ENCODE results near the gene RPS6KA6. TPM values are rescaled to one million over a fixed set of nuclear protein-coding genes. Genes with fewer than 3 reads are reported as not detected.

Gene RPS6KA6
- total RNA-seq, 1 donor from 2014 or later, result 2.7 TPM

DNA sequence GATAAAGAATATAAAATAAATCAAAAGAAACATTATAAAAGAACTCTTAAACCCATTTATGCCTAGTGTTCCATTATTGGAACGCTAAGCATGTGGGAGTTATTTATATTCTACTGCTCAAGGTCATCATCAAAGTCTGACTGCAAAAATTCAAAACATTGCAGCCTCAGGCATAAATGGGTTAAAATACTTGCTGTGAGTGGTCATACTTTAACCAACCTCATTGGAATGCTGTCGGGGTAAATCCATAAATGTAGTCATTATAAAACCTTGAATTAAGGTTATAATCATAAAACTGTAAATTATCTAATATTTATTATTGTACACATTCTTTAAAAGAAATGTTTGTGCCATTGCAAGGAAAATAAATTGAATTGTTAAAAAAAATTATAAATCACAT lies 55.0 kb downstream of the RPS6KA6 start:
- no peak for DNase-seq (ENCODE audit: extremely low spot score in 2 of 2)
- H3K36me3 ChIP-seq, result no peaks in the 10 kb centered on the region
- no peaks in the 10 kb centered on the region for H3K9me3 ChIP-seq
- no peak overlapping the region for H3K4me3 ChIP-seq
- no peaks in the 10 kb centered on the region for H3K27me3 ChIP-seq
- H3K27ac ChIP-seq, result no peak overlapping the region
- intact Hi-C loops (cut with DNase I), result no loop called here
- TF ChIP-seq POLR2AphosphoS5 (IDR thresholded peaks at IDR 0.05; ENCODE audit: insufficient read depth in 1 of 2, low read depth in 1 of 2) (no peak), POLR2A (IDR thresholded peaks at IDR 0.05) (no peak)
- TF ChIP-seq, protein P1, sequence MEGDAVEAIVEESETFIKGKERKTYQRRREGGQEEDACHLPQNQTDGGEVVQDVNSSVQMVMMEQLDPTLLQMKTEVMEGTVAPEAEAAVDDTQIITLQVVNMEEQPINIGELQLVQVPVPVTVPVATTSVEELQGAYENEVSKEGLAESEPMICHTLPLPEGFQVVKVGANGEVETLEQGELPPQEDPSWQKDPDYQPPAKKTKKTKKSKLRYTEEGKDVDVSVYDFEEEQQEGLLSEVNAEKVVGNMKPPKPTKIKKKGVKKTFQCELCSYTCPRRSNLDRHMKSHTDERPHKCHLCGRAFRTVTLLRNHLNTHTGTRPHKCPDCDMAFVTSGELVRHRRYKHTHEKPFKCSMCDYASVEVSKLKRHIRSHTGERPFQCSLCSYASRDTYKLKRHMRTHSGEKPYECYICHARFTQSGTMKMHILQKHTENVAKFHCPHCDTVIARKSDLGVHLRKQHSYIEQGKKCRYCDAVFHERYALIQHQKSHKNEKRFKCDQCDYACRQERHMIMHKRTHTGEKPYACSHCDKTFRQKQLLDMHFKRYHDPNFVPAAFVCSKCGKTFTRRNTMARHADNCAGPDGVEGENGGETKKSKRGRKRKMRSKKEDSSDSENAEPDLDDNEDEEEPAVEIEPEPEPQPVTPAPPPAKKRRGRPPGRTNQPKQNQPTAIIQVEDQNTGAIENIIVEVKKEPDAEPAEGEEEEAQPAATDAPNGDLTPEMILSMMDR (IDR thresholded peaks at IDR 0.05), result no peak
- no peaks in the 10 kb centered on the region for H3K4me1 ChIP-seq

DNA sequence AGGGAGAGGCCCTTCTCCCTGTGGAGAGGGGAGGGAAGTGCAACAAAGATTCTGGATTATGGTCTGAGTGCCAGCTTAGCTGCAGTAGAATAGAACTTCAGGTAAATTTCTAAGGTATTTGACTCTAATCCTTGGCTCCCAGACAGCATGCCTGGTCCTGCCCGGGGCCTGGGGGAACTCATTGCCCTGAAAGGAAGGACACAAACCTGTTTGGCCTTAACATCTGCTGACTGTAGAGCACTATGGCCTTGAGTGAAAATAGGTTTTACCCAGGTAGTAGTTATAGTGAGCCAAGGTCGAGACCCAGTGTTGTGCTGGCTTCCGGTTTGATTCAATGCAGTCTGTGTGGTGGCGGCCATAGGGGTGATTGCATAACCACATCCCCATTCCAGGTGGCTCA lies 64.4 kb downstream of the RPS6KA6 start:
- intact Hi-C loops (cut with DNase I), result no loop called here
- Histone ChIP-seq H3K4me1 (no peaks in the 10 kb centered on the region), H3K4me3 (no peak overlapping the region), H3K36me3 (no peaks in the 10 kb centered on the region), H3K27me3 (no peaks in the 10 kb centered on the region), H3K9me3 (no peaks in the 10 kb centered on the region), H3K27ac (no peak overlapping the region)
- TF ChIP-seq POLR2A (IDR thresholded peaks at IDR 0.05), result no peak
- TF ChIP-seq, protein P1 (IDR thresholded peaks at IDR 0.05), result no peak
- TF ChIP-seq POLR2AphosphoS5 (IDR thresholded peaks at IDR 0.05; ENCODE audit: insufficient read depth in 1 of 2, low read depth in 1 of 2), result no peak
- DNase-seq (ENCODE audit: extremely low spot score in 2 of 2), result no peak

DNA sequence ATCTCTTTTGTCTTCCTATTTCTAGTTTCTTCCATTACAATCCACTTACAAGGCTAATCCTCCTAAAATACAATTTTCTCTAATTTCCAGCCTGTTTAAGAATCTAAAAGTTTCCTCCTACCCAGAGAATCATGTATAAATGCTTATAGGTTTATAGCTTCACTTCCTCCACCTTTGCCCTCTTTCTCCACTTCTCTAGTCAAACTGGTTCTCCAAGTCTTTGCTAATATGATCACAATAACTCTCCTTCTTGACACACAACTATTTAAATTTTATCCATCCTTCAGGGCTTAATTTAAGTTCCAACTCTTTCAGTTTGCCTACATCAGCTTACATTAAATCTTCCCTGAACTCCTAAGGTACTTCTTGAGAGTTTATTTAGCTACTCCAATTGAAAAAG lies 69.2 kb downstream of the RPS6KA6 start:
- Histone ChIP-seq H3K36me3 (peaks cover 0 to 3% of the 10 kb centered on the region in 2 donors), H3K4me1 (no peaks in the 10 kb centered on the region), H3K4me3 (no peak overlapping the region), H3K27ac (no peak overlapping the region), H3K9me3 (no peaks in the 10 kb centered on the region), H3K27me3 (no peaks in the 10 kb centered on the region)
- DNase-seq (ENCODE audit: extremely low spot score in 2 of 2), result no peak
- TF ChIP-seq POLR2A (IDR thresholded peaks at IDR 0.05) (no peak), POLR2AphosphoS5 (IDR thresholded peaks at IDR 0.05; ENCODE audit: insufficient read depth in 1 of 2, low read depth in 1 of 2) (no peak)
- TF ChIP-seq, protein P1 (IDR thresholded peaks at IDR 0.05), result no peak
- intact Hi-C loops (cut with DNase I), result no loop called here

DNA sequence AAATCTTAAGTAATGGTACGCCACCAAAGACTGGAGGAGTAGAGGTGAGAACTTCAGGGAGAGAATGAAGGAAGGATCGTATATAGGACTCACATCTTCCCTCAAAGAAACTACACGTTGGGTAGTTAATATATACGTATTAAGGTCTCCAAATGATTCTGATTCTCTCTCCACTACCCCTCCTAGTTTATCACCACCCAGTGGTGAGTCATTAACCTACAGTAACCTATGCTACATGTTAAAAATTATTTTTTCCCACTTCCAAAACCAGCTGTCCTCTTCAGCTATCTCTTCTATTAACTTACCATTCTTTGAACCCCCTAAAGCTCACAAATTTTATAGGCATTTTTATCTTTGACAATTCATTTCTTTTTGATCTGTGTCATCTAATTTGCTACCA lies 69.7 kb downstream of the RPS6KA6 start:
- no peak for DNase-seq (ENCODE audit: extremely low spot score in 2 of 2)
- H3K27me3 ChIP-seq, result no peaks in the 10 kb centered on the region
- no peaks in the 10 kb centered on the region for H3K9me3 ChIP-seq
- peaks cover 0 to 3% of the 10 kb centered on the region in 2 donors for H3K36me3 ChIP-seq
- TF ChIP-seq, protein P1 (IDR thresholded peaks at IDR 0.05), result no peak
- TF ChIP-seq POLR2A (IDR thresholded peaks at IDR 0.05) (no peak), POLR2AphosphoS5 (IDR thresholded peaks at IDR 0.05; ENCODE audit: insufficient read depth in 1 of 2, low read depth in 1 of 2) (no peak)
- H3K4me3 ChIP-seq, result no peak overlapping the region
- intact Hi-C loops (cut with DNase I), result no loop called here
- H3K27ac ChIP-seq, result no peak overlapping the region
- H3K4me1 ChIP-seq, result no peaks in the 10 kb centered on the region

DNA sequence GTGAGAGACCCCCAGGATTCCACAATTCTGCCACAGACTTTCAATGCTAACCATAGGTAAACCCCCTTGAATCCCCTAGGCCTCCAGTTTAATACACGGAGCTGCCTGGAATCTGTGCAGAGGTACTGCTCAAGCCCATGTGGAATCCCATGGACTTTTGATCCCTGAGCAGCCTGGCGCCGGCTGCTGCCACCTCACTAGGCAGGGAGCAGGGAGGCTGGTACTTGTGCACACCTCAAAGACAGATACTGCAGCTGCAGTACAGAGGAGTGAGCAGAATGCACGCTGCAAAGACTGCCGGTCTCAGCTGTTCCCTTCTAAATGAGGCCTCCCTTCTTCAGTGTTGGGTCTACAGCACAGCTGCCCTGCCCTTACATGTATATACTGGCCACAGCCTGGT lies 79.4 kb downstream of the RPS6KA6 start:
- no peaks in the 10 kb centered on the region for H3K4me1 ChIP-seq
- H3K36me3 ChIP-seq, result no peaks in the 10 kb centered on the region
- H3K4me3 ChIP-seq, result no peak overlapping the region
- DNase-seq (ENCODE audit: extremely low spot score in 2 of 2), result peak in 1 of 2 donors; percentile 58
- H3K9me3 ChIP-seq, result no peaks in the 10 kb centered on the region
- no peak for TF ChIP-seq POLR2A (IDR thresholded peaks at IDR 0.05)
- no peak for TF ChIP-seq POLR2AphosphoS5 (IDR thresholded peaks at IDR 0.05; ENCODE audit: insufficient read depth in 1 of 2, low read depth in 1 of 2)
- TF ChIP-seq, protein P1 (IDR thresholded peaks at IDR 0.05), result no peak
- no peaks in the 10 kb centered on the region for H3K27me3 ChIP-seq
- intact Hi-C loops (cut with DNase I), result no loop called here
- H3K27ac ChIP-seq, result no peak overlapping the region
